Psoas muscle (tissue), 8 donors: Measurements from ENCODE around the gene RNF111. TPM values are rescaled to one million over a fixed set of nuclear protein-coding genes. Genes with fewer than 3 reads are reported as not detected.

Experiments used
- ATAC-seq, 4 donors: fragments of 200-7000 bp; cut with Tn5 transposase; one replicate each; pipeline ENCODE4 v1.9.1; 2020; ENCODE audit warnings: moderate library complexity in 3 of 4, mild to moderate bottlenecking in 2 of 4
- DNase-seq, 2 donors: peaks; one replicate each; pipeline ENCODE4 v3.0.0-alpha.2; 2020
- H3K27ac ChIP-seq: fragments of 200-600 bp; one replicate; pipeline ENCODE4 v1.8.0; 2022
- H3K27me3 ChIP-seq, 3 donors: fragments of 200-600 bp in 1 of 3; one replicate each; pipeline versions ENCODE4 v1.6.1 to v1.8.0; 2013 to 2022; ENCODE audit warnings: low read length in 2 of 3, mild to moderate bottlenecking in 2 of 3, moderate library complexity in 1 of 3; ENCODE audit not compliant: insufficient read depth in 3 of 3
- H3K36me3 ChIP-seq, 2 donors: fragments of 200-600 bp in 1 of 2; one replicate each; pipeline versions ENCODE4 v1.6.1 to v1.8.0; 2013 to 2022; ENCODE audit warnings: low read depth in 1 of 2, mild to moderate bottlenecking in 1 of 2, moderate library complexity in 1 of 2; ENCODE audit not compliant: insufficient read depth in 1 of 2
- H3K4me1 ChIP-seq: fragments of 200-600 bp; one replicate; pipeline ENCODE4 v1.8.0; 2022
- H3K4me3 ChIP-seq: fragments of 200-600 bp; one replicate; pipeline ENCODE4 v1.8.0; 2022; ENCODE audit warnings: mild to moderate bottlenecking
- H3K9me3 ChIP-seq: fragments of 200-600 bp; one replicate; pipeline ENCODE4 v1.8.0; 2022
- WGBS, 3 donors: extraction: QIAGEN DNeasy Blood & Tissue Kit; methylation state at CpG; one replicate each; pipeline versions ENCODE4 v1.1.6 to v1.1.7; 2013; 5-methylcytosine and 5-hydroxymethylcytosine counted together
- intact Hi-C, 2 donors: fragments of 100-400 bp; cut with DNase I; formaldehyde crosslinking; loops; one replicate each; pipeline versions ENCODE4 v1.11.0 to v1.14.2; 2022
- polyA plus RNA-seq, 3 donors: library from polyadenylated mRNA; stranded (reverse); fragments of 200-250 nt; gene quantifications; one replicate each; pipeline ENCODE4 v1.2.3, GENCODE V29; 2013
- total RNA-seq, 4 donors: library from RNA; stranded (reverse); fragmentation: NEBNext Ultra II Directional in 2 of 4; extraction: Animal tissue kit (Norgen Biotek cat#: 25700) in 2 of 4; gene quantifications; one replicate each; pipeline versions ENCODE4 v1.2.1 to v1.2.4, GENCODE V29; 2021 to 2023
- TF ChIP-seq, protein P1 (sequence below): fragments of 200-600 bp; IDR thresholded peaks from one replicate; pipeline ENCODE4 v1.8.0; 2022; ENCODE audit warnings: antibody characterized with exemption
- donor health status: healthy with polysubstance abuse.
- donor health status: DM: no; HTN: no; CAD: no; lungs with moderate emphysema.
- donor health status: Bipolar disorder and iron deficiency.
- donor health status: healthy.
- donor health status: DM: yes; HTN: yes; CAD: no.
- donor health status: DM: no; HTN: no; CAD: no.
- donor health status: DM: no; HTN: no; CAD: no.
- donor health status: DM: yes; HTN: yes; CAD: no.

Gene RNF111
- total and polyA plus RNA-seq, 7 donors: 8.3 to 26.9 (median 18.3) TPM

DNA sequence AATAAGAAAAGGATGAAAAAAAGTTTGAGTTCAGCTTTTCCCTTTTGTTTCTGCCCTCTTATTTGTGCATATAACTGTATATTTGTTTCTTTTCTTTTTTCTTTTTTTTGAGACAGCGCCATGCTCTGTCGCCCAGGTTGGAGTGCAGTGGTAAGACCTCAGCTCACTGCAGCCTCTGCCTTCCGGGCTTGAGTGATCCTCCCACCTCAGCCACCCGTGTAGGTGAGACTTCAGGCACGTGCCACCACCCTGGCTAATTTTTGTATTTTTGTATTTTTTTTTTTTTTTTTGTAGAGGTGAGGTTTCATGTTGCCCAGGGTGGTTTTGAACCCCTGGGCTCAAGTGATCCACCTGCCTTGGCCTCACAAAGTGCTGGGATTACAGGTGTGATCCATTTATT lies 31.4 kb downstream of the RNF111 start:
- Histone ChIP-seq H3K9me3 (no peaks in the 10 kb centered on the region), H3K4me3 (no peak overlapping the region), H3K36me3 (peaks cover 2 to 12% of the 10 kb centered on the region in 2 donors), H3K4me1 (peaks cover 8% of the 10 kb centered on the region), H3K27me3 (no peaks in the 10 kb centered on the region), H3K27ac (no peak overlapping the region)
- TF ChIP-seq, protein P1, sequence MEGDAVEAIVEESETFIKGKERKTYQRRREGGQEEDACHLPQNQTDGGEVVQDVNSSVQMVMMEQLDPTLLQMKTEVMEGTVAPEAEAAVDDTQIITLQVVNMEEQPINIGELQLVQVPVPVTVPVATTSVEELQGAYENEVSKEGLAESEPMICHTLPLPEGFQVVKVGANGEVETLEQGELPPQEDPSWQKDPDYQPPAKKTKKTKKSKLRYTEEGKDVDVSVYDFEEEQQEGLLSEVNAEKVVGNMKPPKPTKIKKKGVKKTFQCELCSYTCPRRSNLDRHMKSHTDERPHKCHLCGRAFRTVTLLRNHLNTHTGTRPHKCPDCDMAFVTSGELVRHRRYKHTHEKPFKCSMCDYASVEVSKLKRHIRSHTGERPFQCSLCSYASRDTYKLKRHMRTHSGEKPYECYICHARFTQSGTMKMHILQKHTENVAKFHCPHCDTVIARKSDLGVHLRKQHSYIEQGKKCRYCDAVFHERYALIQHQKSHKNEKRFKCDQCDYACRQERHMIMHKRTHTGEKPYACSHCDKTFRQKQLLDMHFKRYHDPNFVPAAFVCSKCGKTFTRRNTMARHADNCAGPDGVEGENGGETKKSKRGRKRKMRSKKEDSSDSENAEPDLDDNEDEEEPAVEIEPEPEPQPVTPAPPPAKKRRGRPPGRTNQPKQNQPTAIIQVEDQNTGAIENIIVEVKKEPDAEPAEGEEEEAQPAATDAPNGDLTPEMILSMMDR: no peak
- intact Hi-C loops: no loop called here
- ATAC-seq (no peak), DNase-seq (no peak)
- 90 to 92% (median 90%) methylated on average over 5 of the region's 5 CpGs for WGBS, 3 donors

DNA sequence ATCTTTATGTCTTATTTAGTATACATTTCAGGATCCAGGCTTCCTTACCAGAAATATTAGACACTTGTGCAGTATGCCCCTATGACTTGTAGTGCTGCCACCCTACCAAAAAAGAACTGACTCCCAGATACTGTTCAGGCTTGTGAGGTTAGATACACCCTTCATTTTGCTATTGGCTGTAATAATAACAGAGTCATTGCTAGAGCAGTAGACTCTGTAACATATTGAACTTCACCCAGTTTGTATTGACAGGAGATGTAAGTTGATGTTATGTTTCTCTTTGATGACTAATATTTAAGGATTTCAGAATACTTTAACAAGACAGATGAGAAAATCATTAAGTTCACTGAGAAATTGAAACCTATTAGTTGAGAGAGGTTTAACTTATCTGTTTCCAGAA lies 32.9 kb downstream of the RNF111 start:
- DNase-seq (no peak), ATAC-seq (no peak)
- Histone ChIP-seq H3K36me3 (peaks cover 0 to 12% of the 10 kb centered on the region in 2 donors), H3K27me3 (no peaks in the 10 kb centered on the region), H3K9me3 (no peaks in the 10 kb centered on the region), H3K4me3 (no peak overlapping the region), H3K27ac (no peak overlapping the region), H3K4me1 (no peaks in the 10 kb centered on the region)
- intact Hi-C loops: no loop called here
- TF ChIP-seq, protein P1: no peak

DNA sequence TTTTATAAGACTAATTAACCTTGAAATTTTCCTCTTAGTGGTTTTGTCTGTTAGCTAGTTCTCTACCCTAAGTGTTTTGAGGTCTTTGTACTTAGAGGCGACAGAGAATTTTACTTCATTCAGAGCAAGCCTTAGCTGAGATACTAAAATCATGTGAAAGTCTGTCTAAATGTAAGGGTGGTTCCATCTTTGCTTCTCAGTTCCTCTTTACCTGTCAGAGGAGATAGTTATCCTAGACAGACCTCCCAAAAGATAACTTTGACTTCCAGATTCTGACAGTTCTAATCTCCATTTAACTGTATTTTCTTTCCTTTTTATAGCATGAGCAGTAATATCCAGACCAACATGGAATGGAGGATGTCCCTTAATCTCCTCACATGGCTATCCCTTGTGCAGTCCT lies 34.7 kb downstream of the RNF111 start:
- peaks cover 0 to 17% of the 10 kb centered on the region in 2 donors for H3K36me3 ChIP-seq
- DNase-seq (no peak), ATAC-seq (no peak)
- intact Hi-C loops: no loop called here
- WGBS, 3 donors: 97 to 100% (median 100%) methylated on average over 1 of the region's 1 CpG
- H3K4me3 ChIP-seq: no peak overlapping the region
- no peaks in the 10 kb centered on the region for H3K9me3 ChIP-seq
- no peaks in the 10 kb centered on the region for H3K27me3 ChIP-seq
- TF ChIP-seq, protein P1: no peak
- H3K27ac ChIP-seq: no peak overlapping the region
- H3K4me1 ChIP-seq: no peaks in the 10 kb centered on the region

DNA sequence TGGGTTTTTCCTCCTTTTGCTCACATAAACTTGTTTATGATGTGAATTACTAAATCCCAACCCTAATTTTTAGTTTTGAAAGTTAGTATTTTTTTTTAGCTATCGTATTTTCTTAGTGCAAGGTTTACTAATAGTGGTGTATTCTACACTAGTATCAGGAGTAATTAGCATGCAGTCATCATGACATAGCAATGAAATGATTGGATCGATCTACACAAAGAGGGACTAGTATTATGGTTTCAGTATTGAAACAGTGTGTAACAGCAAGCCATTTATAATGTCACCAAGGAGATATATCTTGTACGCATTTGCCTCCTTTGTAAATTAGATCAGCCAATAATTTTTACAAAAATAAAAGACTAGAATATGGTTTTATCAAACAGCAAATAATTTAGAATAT lies 38.7 kb downstream of the RNF111 start:
- TF ChIP-seq, protein P1: no peak
- no peaks in the 10 kb centered on the region for H3K27me3 ChIP-seq
- intact Hi-C loops: no loop called here
- 94 to 98% (median 95%) methylated on average over 3 of the region's 3 CpGs for WGBS, 3 donors
- H3K36me3 ChIP-seq: peaks cover 0 to 21% of the 10 kb centered on the region in 2 donors
- no peak overlapping the region for H3K4me3 ChIP-seq
- DNase-seq: no peak
- H3K9me3 ChIP-seq: no peaks in the 10 kb centered on the region
- no peak overlapping the region for H3K27ac ChIP-seq
- H3K4me1 ChIP-seq: no peaks in the 10 kb centered on the region
- no peak for ATAC-seq

DNA sequence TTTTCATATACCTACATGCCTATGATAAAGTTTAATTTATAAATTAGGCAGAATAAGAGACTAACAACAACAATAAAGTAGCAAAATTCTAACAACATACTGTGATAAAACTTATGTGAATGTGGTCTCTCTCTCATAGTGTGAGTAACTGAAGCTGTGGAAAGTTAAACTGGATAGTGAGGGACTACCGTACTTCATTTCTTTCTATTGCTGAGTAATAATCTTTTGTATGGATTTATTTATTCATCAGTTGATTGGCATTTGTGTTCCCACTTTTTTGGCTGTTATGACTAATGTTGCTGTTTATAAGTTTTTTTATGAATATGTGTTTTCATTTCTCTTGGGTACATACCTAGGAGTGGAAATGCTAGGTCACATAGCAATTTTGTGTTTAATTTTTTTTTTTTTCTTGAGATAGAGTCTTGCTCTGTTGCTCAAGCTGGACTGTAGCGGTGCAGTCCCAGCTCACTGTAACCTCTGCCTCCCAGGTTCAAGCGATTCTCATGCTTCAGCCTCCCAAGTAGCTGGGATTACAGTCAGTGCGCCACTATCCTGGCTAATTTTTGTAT lies 41.0 kb downstream of the RNF111 start:
- Histone ChIP-seq H3K4me3 (no peak overlapping the region), H3K4me1 (no peaks in the 10 kb centered on the region), H3K9me3 (no peaks in the 10 kb centered on the region), H3K27me3 (no peaks in the 10 kb centered on the region), H3K36me3 (peaks cover 0 to 25% of the 10 kb centered on the region in 2 donors), H3K27ac (no peak overlapping the region)
- DNase-seq (no peak), ATAC-seq (no peak)
- intact Hi-C loops: no loop called here
- WGBS, 3 donors: 95 to 99% (median 96%) methylated on average over 4 of the region's 4 CpGs
- TF ChIP-seq, protein P1: no peak
